IMR-90 (cell line): ENCODE data around the gene TBC1D8.

Source experiments
- CEBPB ChIP-seq: IDR thresholded peaks from 2 replicates; pipeline ENCODE4 v1.6.1; 2012; ENCODE audit warnings: low read depth, low read length, improper control_type of control experiment
- CTCF ChIP-seq: conservative IDR thresholded peaks from 2 replicates; pipeline ENCODE4 v1.5.1; 2012; ENCODE audit warnings: mild to moderate bottlenecking, low read depth, low read length, improper control_type of control experiment
- ELK1 ChIP-seq: fragments of 150-350 bp; IDR thresholded peaks from 2 replicates; pipeline ENCODE4 v1.6.1; 2016; ENCODE audit warnings: low read depth, mild to moderate bottlenecking, low read length, moderate library complexity, borderline replicate concordance
- MAFK ChIP-seq: IDR thresholded peaks from 2 replicates; pipeline ENCODE4 v1.6.1; 2012; ENCODE audit warnings: low read depth, low read length, improper control_type of control experiment
- NFE2L2 ChIP-seq: fragments of 150-350 bp; IDR thresholded peaks from 2 replicates; pipeline ENCODE4 v1.6.1; 2016; ENCODE audit warnings: low read depth, mild to moderate bottlenecking, low read length

GRCh38 chr2:101148777-101149176 is 2.4 kb downstream of the TBC1D8 start:
- TF ChIP-seq CTCF (no peak), MAFK (no peak), ELK1 (no peak), CEBPB (no peak), NFE2L2 (no peak)
